Stimulated activated CD4-positive, alpha-beta T cell treated with anti-CD3 and anti-CD28 coated beads, Interleukin-15, amount 100 ng/mL, for 1 hour (primary cell): Measurements from ENCODE around the gene HGF.

Experiments
- DNase-seq, 2 donors: peaks; one replicate each; pipeline ENCODE4 v3.0.0-alpha.2; 2020; ENCODE audit warnings: low read depth in 1 of 2, low spot score in 1 of 2

Gene HGF

GRCh38 chr7:81685270-81685868, 84.5 kb downstream of the HGF start:
- DNase-seq, result no peak

GRCh38 chr7:81684514-81685269, 85.2 kb downstream of the HGF start:
- DNase-seq, result no peak

GRCh38 chr7:81684033-81684432, 85.8 kb downstream of the HGF start:
- no peak for DNase-seq

- DNase-seq, result no peak
Measured at GRCh38 chr7:81682873-81683272, 87.0 kb downstream of the HGF start.

- no peak for DNase-seq
Measured at GRCh38 chr7:81680120-81680519, 89.7 kb downstream of the HGF start.

- DNase-seq, result no peak
Measured at GRCh38 chr7:81676813-81677212, 93.0 kb downstream of the HGF start.

- no peak for DNase-seq
Measured at GRCh38 chr7:81676105-81676811, 93.6 kb downstream of the HGF start.

- no peak for DNase-seq
Measured at GRCh38 chr7:81674431-81674830, 95.4 kb downstream of the HGF start.

GRCh38 chr7:81672872-81673271, 97.0 kb downstream of the HGF start:
- DNase-seq, result no peak

GRCh38 chr7:81669476-81670105, 100.3 kb downstream of the HGF start:
- no peak for DNase-seq

- DNase-seq, result no peak
Measured at GRCh38 chr7:81666209-81666608, 103.6 kb downstream of the HGF start.

GRCh38 chr7:81665236-81665635, 104.6 kb downstream of the HGF start:
- no peak for DNase-seq

GRCh38 chr7:81664304-81664703, 105.5 kb downstream of the HGF start:
- DNase-seq, result no peak

GRCh38 chr7:81662531-81662930, 107.3 kb downstream of the HGF start:
- DNase-seq, result no peak

GRCh38 chr7:81659697-81660395, 110.0 kb downstream of the HGF start:
- DNase-seq, result no peak

- no peak for DNase-seq
Measured at GRCh38 chr7:81657551-81657950, 112.3 kb downstream of the HGF start.

- no peak for DNase-seq
Measured at GRCh38 chr7:81655271-81655670, 114.6 kb downstream of the HGF start.

GRCh38 chr7:81652225-81652624, 117.6 kb downstream of the HGF start:
- DNase-seq, result no peak
